ENCODE data around the gene KNOP1. TPM values are rescaled to one million over a fixed set of nuclear protein-coding genes. Genes with fewer than 3 reads are reported as not detected.
"Not testable (repeated sequence)": the region's sequence is repeated elsewhere in the genome, so short reads cannot be mapped to it uniquely, and the experiment has no call there.

KNOP1 gene
- total RNA-seq, 1 donor: 4.3 TPM

GRCh38 chr16:19688396-19689024 lies 29.5 kb downstream of the KNOP1 start:
- no peak for DNase-seq (ENCODE audit: low read depth in 2 of 3, low spot score in 2 of 3)

- DNase-seq (ENCODE audit: low read depth in 2 of 3, low spot score in 2 of 3): no peak
Observed at GRCh38 chr16:19687279-19687678, 30.7 kb downstream of the KNOP1 start.

GRCh38 chr16:19685176-19685575 lies 32.9 kb downstream of the KNOP1 start:
- no peak for DNase-seq (ENCODE audit: low read depth in 2 of 3, low spot score in 2 of 3)

- DNase-seq (ENCODE audit: low read depth in 2 of 3, low spot score in 2 of 3): no peak
Observed at GRCh38 chr16:19683453-19684236, 34.4 kb downstream of the KNOP1 start.

- no peak for DNase-seq (ENCODE audit: low read depth in 2 of 3, low spot score in 2 of 3)
Observed at GRCh38 chr16:19681637-19682036, 36.4 kb downstream of the KNOP1 start.

- DNase-seq (ENCODE audit: low read depth in 2 of 3, low spot score in 2 of 3): no peak
Observed at GRCh38 chr16:19680881-19681340, 37.1 kb downstream of the KNOP1 start.

- DNase-seq (ENCODE audit: low read depth in 2 of 3, low spot score in 2 of 3): not testable (repeated sequence)
Observed at GRCh38 chr16:19679281-19679680, 38.7 kb downstream of the KNOP1 start.

- DNase-seq (ENCODE audit: low read depth in 2 of 3, low spot score in 2 of 3): no peak
Observed at GRCh38 chr16:19678804-19679203, 39.2 kb downstream of the KNOP1 start.

- DNase-seq (ENCODE audit: low read depth in 2 of 3, low spot score in 2 of 3): no peak
Observed at GRCh38 chr16:19677402-19677801, 40.6 kb downstream of the KNOP1 start.

GRCh38 chr16:19674485-19674884 lies 43.5 kb downstream of the KNOP1 start:
- DNase-seq (ENCODE audit: low read depth in 2 of 3, low spot score in 2 of 3): no peak

- DNase-seq (ENCODE audit: low read depth in 2 of 3, low spot score in 2 of 3): no peak
Observed at GRCh38 chr16:19672378-19672777, 45.6 kb downstream of the KNOP1 start.

GRCh38 chr16:19666477-19666876 lies 51.5 kb downstream of the KNOP1 start:
- DNase-seq (ENCODE audit: low read depth in 2 of 3, low spot score in 2 of 3): no peak

- not testable (repeated sequence) for DNase-seq (ENCODE audit: low read depth in 2 of 3, low spot score in 2 of 3)
Observed at GRCh38 chr16:19665313-19665712, 52.7 kb downstream of the KNOP1 start.

- no peak for DNase-seq (ENCODE audit: low read depth in 2 of 3, low spot score in 2 of 3)
Observed at GRCh38 chr16:19664166-19664565, 53.9 kb downstream of the KNOP1 start.

- DNase-seq (ENCODE audit: low read depth in 2 of 3, low spot score in 2 of 3): no peak
Observed at GRCh38 chr16:19662351-19662750, 55.7 kb downstream of the KNOP1 start.

- no peak for DNase-seq (ENCODE audit: low read depth in 2 of 3, low spot score in 2 of 3)
Observed at GRCh38 chr16:19660432-19660831, 57.6 kb downstream of the KNOP1 start.

GRCh38 chr16:19659554-19659953 lies 58.5 kb downstream of the KNOP1 start:
- no peak for DNase-seq (ENCODE audit: low read depth in 2 of 3, low spot score in 2 of 3)

- no peak for DNase-seq (ENCODE audit: low read depth in 2 of 3, low spot score in 2 of 3)
Observed at GRCh38 chr16:19657831-19658230, 60.2 kb downstream of the KNOP1 start.

GRCh38 chr16:19655242-19655777 lies 62.7 kb downstream of the KNOP1 start:
- no peak for DNase-seq (ENCODE audit: low read depth in 2 of 3, low spot score in 2 of 3)

GRCh38 chr16:19654147-19654546 lies 63.9 kb downstream of the KNOP1 start:
- DNase-seq (ENCODE audit: low read depth in 2 of 3, low spot score in 2 of 3): no peak
